Parathyroid adenoma (tissue), 2 donors: ENCODE results near the gene PHYKPL.

Experiments
- H2AFZ ChIP-seq: fragments of 300-600 bp; sonication (generic); one replicate; pipeline ENCODE4 v1.7.0; 2017; ENCODE audit warnings: antibody characterized with exemption, mild to moderate bottlenecking
- H3K27ac ChIP-seq: fragments of 300-600 bp; sonication (generic); one replicate; pipeline ENCODE4 v1.7.0; 2017
- H3K27me3 ChIP-seq: fragments of 300-600 bp; sonication (generic); one replicate; pipeline ENCODE4 v1.7.0; 2017; ENCODE audit warnings: low read length; ENCODE audit not compliant: control insufficient read depth, insufficient read depth
- H3K36me3 ChIP-seq: fragments of 300-600 bp; sonication (generic); one replicate; pipeline ENCODE4 v1.7.0; 2017; ENCODE audit warnings: low read length; ENCODE audit not compliant: control insufficient read depth, insufficient read depth
- H3K4me1 ChIP-seq: fragments of 300-600 bp; sonication (generic); one replicate; pipeline ENCODE4 v1.7.0; 2017; ENCODE audit warnings: control low read depth
- H3K4me2 ChIP-seq: fragments of 300-600 bp; sonication (generic); one replicate; pipeline ENCODE4 v1.7.0; 2017; ENCODE audit warnings: low read length
- H3K4me3 ChIP-seq: fragments of 300-600 bp; sonication (generic); one replicate; pipeline ENCODE4 v1.7.0; 2017; ENCODE audit warnings: low read depth, low read length
- H3K79me2 ChIP-seq: fragments of 300-600 bp; sonication (generic); one replicate; pipeline ENCODE4 v1.7.0; 2017; ENCODE audit warnings: control low read depth
- H3K9ac ChIP-seq: fragments of 300-600 bp; sonication (generic); one replicate; pipeline ENCODE4 v1.7.0; 2017; ENCODE audit warnings: mild to moderate bottlenecking
- H3K9me3 ChIP-seq: fragments of 300-600 bp; sonication (generic); one replicate; pipeline ENCODE4 v1.7.0; 2017; ENCODE audit warnings: low read length; ENCODE audit not compliant: control insufficient read depth
- CTCF ChIP-seq: fragments of 300-600 bp; sonication (generic); IDR thresholded peaks from one replicate; pipeline ENCODE4 v1.7.0; 2017; ENCODE audit warnings: antibody characterized with exemption, mild to moderate bottlenecking
- donor health status: primary hyperparathyroidism.

Gene PHYKPL

GRCh38 chr5:178213748-178214151 lies 18.9 kb downstream of the PHYKPL start:
- H3K36me3 ChIP-seq: no peaks in the 10 kb centered on the region
- no peak for TF ChIP-seq CTCF
- H3K4me3 ChIP-seq: no peak overlapping the region
- H3K9ac ChIP-seq: no peak overlapping the region
- no peaks in the 10 kb centered on the region for H3K27me3 ChIP-seq
- no peaks in the 10 kb centered on the region for H3K4me1 ChIP-seq
- no peak overlapping the region for H3K4me2 ChIP-seq
- no peak overlapping the region for H2AFZ ChIP-seq
- H3K27ac ChIP-seq: no peak overlapping the region
- H3K79me2 ChIP-seq: peaks cover 4% of the 10 kb centered on the region
- no peaks in the 10 kb centered on the region for H3K9me3 ChIP-seq

GRCh38 chr5:178213003-178213461 lies 19.6 kb downstream of the PHYKPL start:
- Histone ChIP-seq H3K36me3 (no peaks in the 10 kb centered on the region), H3K4me1 (no peaks in the 10 kb centered on the region), H3K79me2 (peaks cover 5% of the 10 kb centered on the region), H3K27me3 (no peaks in the 10 kb centered on the region), H3K9ac (no peak overlapping the region), H3K4me3 (no peak overlapping the region), H2AFZ (no peak overlapping the region), H3K27ac (no peak overlapping the region), H3K9me3 (no peaks in the 10 kb centered on the region), H3K4me2 (no peak overlapping the region)
- no peak for TF ChIP-seq CTCF

GRCh38 chr5:178212241-178213002 lies 20.2 kb downstream of the PHYKPL start:
- H2AFZ ChIP-seq: no peak overlapping the region
- H3K9me3 ChIP-seq: no peaks in the 10 kb centered on the region
- no peaks in the 10 kb centered on the region for H3K36me3 ChIP-seq
- no peak overlapping the region for H3K4me3 ChIP-seq
- H3K4me1 ChIP-seq: peaks cover 4% of the 10 kb centered on the region
- H3K27me3 ChIP-seq: no peaks in the 10 kb centered on the region
- peaks cover 9% of the 10 kb centered on the region for H3K79me2 ChIP-seq
- no peak overlapping the region for H3K9ac ChIP-seq
- H3K27ac ChIP-seq: no peak overlapping the region
- TF ChIP-seq CTCF: no peak
- no peak overlapping the region for H3K4me2 ChIP-seq

GRCh38 chr5:178211095-178212048 lies 21.2 kb downstream of the PHYKPL start:
- H3K4me3 ChIP-seq: no peak overlapping the region
- H3K79me2 ChIP-seq: peaks cover 7% of the 10 kb centered on the region
- TF ChIP-seq CTCF: no peak
- no peak overlapping the region for H3K27ac ChIP-seq
- no peak overlapping the region for H3K9ac ChIP-seq
- no peak overlapping the region for H2AFZ ChIP-seq
- no peaks in the 10 kb centered on the region for H3K36me3 ChIP-seq
- H3K4me1 ChIP-seq: peaks cover 14% of the 10 kb centered on the region
- H3K9me3 ChIP-seq: no peaks in the 10 kb centered on the region
- no peak overlapping the region for H3K4me2 ChIP-seq
- H3K27me3 ChIP-seq: no peaks in the 10 kb centered on the region
